A549 (cell line): ENCODE data around the gene NTNG2.

Experiments
- EP300 ChIP-seq, 2 experiments: fragments of >200 bp; sonication (Bioruptor Twin); formaldehyde crosslinking; IDR thresholded peaks; 2 replicates in 1 of 2; 3 replicates in 1 of 2; pipeline ENCODE4 v1.6.1; 2016 to 2017
- POLR2AphosphoS2 ChIP-seq: conservative IDR thresholded peaks from 2 replicates; pipeline ENCODE4 v1.6.1; 2012; ENCODE audit warnings: low read length, improper control_type of control experiment, inconsistent platforms
- TF ChIP-seq, protein P1 (sequence below): fragments of 450-650 bp; IDR thresholded peaks from 2 replicates; pipeline ENCODE4 v1.6.1; 2014; ENCODE audit warnings: antibody characterized with exemption

DNA sequence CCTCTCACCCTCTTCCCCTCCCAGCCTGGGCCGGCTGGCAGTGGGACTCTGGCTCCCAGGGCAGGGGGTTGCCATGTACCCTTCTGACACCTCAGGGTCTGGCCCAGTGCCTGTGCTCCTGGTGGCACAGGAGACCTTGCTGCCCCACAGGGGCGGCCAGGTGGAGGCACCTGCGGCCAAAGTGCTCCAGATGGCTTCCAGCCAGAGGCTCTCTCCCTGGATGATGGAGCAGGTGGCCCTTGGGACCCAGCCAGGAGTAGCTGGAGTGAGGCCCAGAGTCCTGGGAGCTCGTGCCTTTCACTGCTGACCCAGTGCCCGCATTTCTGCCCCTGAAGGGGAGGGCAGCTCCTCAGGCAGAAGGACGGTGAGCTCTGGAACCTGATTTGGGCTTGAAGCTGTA is 87.3 kb downstream of the NTNG2 start:
- TF ChIP-seq, protein P1, sequence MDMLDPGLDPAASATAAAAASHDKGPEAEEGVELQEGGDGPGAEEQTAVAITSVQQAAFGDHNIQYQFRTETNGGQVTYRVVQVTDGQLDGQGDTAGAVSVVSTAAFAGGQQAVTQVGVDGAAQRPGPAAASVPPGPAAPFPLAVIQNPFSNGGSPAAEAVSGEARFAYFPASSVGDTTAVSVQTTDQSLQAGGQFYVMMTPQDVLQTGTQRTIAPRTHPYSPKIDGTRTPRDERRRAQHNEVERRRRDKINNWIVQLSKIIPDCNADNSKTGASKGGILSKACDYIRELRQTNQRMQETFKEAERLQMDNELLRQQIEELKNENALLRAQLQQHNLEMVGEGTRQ, result no peak
- TF ChIP-seq POLR2AphosphoS2, result no peak
- TF ChIP-seq EP300 (IDR thresholded peaks at IDR 0.05), result no peak
